Calu3 (cell line): ENCODE results near the gene CPSF6. TPM values are rescaled to one million over a fixed set of nuclear protein-coding genes. Genes with fewer than 3 reads are reported as not detected.
"Not testable (repeated sequence)": the region's sequence is repeated elsewhere in the genome, so short reads cannot be mapped to it uniquely, and the experiment has no call there.

Source experiments
- Bru-seq: library from RNA; stranded (reverse); fragments of 400-500 nt; gene quantifications from one replicate; lab custom pipeline; 2021; lab: Mats Ljungman, UMichigan
- BruChase-seq, 2 experiments: library from RNA; stranded (reverse); fragments of 400-500 nt; gene quantifications; one replicate each; lab custom pipeline; 2021; lab: Mats Ljungman, UMichigan
- BruUV-seq: library from RNA; stranded (reverse); fragments of 400-500 nt; replicated peaks from 2 replicates; lab custom pipeline; 2021; lab: Mats Ljungman, UMichigan
- CTCF ChIA-PET: fragments of 300-600 bp; sonication (Branson Sonifier 250); formaldehyde crosslinking; loops from one replicate; lab custom pipeline; 2022; ENCODE audit warnings: antibody characterized with exemption; lab: Charles Lee
- DNase-seq: peaks from one replicate; pipeline ENCODE4 v3.0.0; 2022
- H3K27ac Mint-ChIP-seq: one replicate; pipeline ENCODE4 v1.8.0; 2022; ENCODE audit warnings: mixed read lengths; ENCODE audit not compliant: unreplicated experiment
- H3K27me3 Mint-ChIP-seq: one replicate; pipeline ENCODE4 v1.8.0; 2022; ENCODE audit warnings: mixed read lengths; ENCODE audit not compliant: unreplicated experiment
- H3K36me3 Mint-ChIP-seq: one replicate; pipeline ENCODE4 v1.8.0; 2022; ENCODE audit warnings: mild to moderate bottlenecking, moderate library complexity, mixed read lengths; ENCODE audit not compliant: insufficient read depth, unreplicated experiment
- H3K4me1 Mint-ChIP-seq: one replicate; pipeline ENCODE4 v1.8.0; 2022; ENCODE audit warnings: mild to moderate bottlenecking, low read depth, mixed read lengths; ENCODE audit not compliant: unreplicated experiment
- H3K4me3 Mint-ChIP-seq: one replicate; pipeline ENCODE4 v1.8.0; 2022; ENCODE audit warnings: mild to moderate bottlenecking, low read depth, moderate library complexity, mixed read lengths; ENCODE audit not compliant: unreplicated experiment
- H3K9me3 Mint-ChIP-seq: one replicate; pipeline ENCODE4 v1.8.0; 2022; ENCODE audit warnings: low read depth, mixed read lengths; ENCODE audit not compliant: unreplicated experiment
- CTCF ChIP-seq: fragments of 200-600 bp; IDR thresholded peaks from one replicate; pipeline ENCODE4 v1.8.0; 2022; ENCODE audit warnings: antibody characterized with exemption; ENCODE audit not compliant: unreplicated experiment
- intact Hi-C: fragments of 100-400 bp; cut with micrococcal nuclease; formaldehyde crosslinking; loops from one replicate; pipeline ENCODE4 v1.10.0; 2022; ENCODE audit not compliant: unreplicated experiment
- long read RNA-seq: library from polyadenylated mRNA; stranded (forward); transcript quantifications from one replicate; pipeline ENCODE4 v2.0.0, GENCODE V29; 2022
- total RNA-seq: library from RNA; stranded (reverse); gene quantifications from 2 replicates; pipeline ENCODE4 v1.2.3, GENCODE V29; 2022

CPSF6 gene
- total RNA-seq (114 and 136 TPM in 2 replicates), Bru-seq, nascent RNA (percentile 99 among the genes with signal in this experiment), BruChase-seq, experiment 1, labeled RNA remaining after a 6-hour chase (percentile 94 among the genes with signal in this experiment), BruChase-seq, experiment 2, labeled RNA remaining after a 2-hour chase (percentile 97 among the genes with signal in this experiment)
- long read RNA-seq, full-length matches to known transcripts, result 88 of 151 reads
- long read RNA-seq, partial matches to known transcripts, result 5 of 151 reads
- long read RNA-seq, other reads (novel, unspliced or antisense), result 58 of 151 reads

- Mint-ChIP-seq H3K27me3 (no peaks in the 10 kb centered on the region), H3K4me1 (peaks cover 28% of the 10 kb centered on the region), H3K27ac (peak within 1 kb of the TSS; percentile 98), H3K36me3 (peaks cover 26% of the 10 kb centered on the region), H3K4me3 (peak within 1 kb of the TSS; percentile 98), H3K9me3 (no peaks in the 10 kb centered on the region)
- CTCF ChIA-PET, result no interaction called here
- no peak for TF ChIP-seq CTCF
- BruUV-seq, result no TSS peak
- DNase-seq, result peak; percentile 99
- intact Hi-C loops, result no loop called here
Measured at GRCh38 chr12:69239352-69239921, at the start of gene CPSF6. TSS of gene CPSF6 (plus strand) at chr12:69239569. CDS start at chr12:69239647, 78 bp downstream.

GRCh38 chr12:69196302-69197288, 42.8 kb upstream of the CPSF6 start:
- Mint-ChIP-seq H3K4me3 (no peak overlapping the region), H3K27ac (no peak overlapping the region), H3K4me1 (no peaks in the 10 kb centered on the region), H3K27me3 (peaks cover 22% of the 10 kb centered on the region), H3K36me3 (no peaks in the 10 kb centered on the region), H3K9me3 (peaks cover 25% of the 10 kb centered on the region)
- TF ChIP-seq CTCF, result peak; percentile 20
- DNase-seq, result peak; percentile 41
- CTCF ChIA-PET, result no interaction called here
- BruUV-seq, result no TSS peak
- intact Hi-C loops, result loop anchor here (1.0 to 5.0 kb wide), 2 partner anchors 39 to 332 kb away; no protein-coding TSS in a partner anchor

- Mint-ChIP-seq H3K27me3 (peaks cover 40% of the 10 kb centered on the region), H3K9me3 (peaks cover 23% of the 10 kb centered on the region)
- BruUV-seq, DNase-seq, H3K4me1 Mint-ChIP-seq, CTCF ChIA-PET, H3K36me3 Mint-ChIP-seq, H3K27ac Mint-ChIP-seq, H3K4me3 Mint-ChIP-seq: not testable (repeated sequence)
- intact Hi-C loops, result loop anchor here (5.0 kb wide), 1 partner anchor 43 kb away; no protein-coding TSS in a partner anchor
Measured at GRCh38 chr12:69199976-69200375, 39.4 kb upstream of the CPSF6 start.

- no peak for TF ChIP-seq CTCF
- CTCF ChIA-PET, result no interaction called here
- no peaks in the 10 kb centered on the region for H3K36me3 Mint-ChIP-seq
- intact Hi-C loops, result no loop called here
- no peak overlapping the region for H3K4me3 Mint-ChIP-seq
- peaks cover 21% of the 10 kb centered on the region for H3K9me3 Mint-ChIP-seq
- DNase-seq, result no peak
- BruUV-seq, result no TSS peak
- H3K4me1 Mint-ChIP-seq, result no peaks in the 10 kb centered on the region
- peaks cover 40% of the 10 kb centered on the region for H3K27me3 Mint-ChIP-seq
- H3K27ac Mint-ChIP-seq, result no peak overlapping the region
Measured at GRCh38 chr12:69204191-69204590, 35.2 kb upstream of the CPSF6 start.
